COLO668 (cell line): ENCODE measurements around the gene KCP.

Source experiments
- DNase-seq: peaks from one replicate; lab custom pipeline; 2025; ENCODE audit not compliant: unreplicated experiment; lab: John Stamatoyannopoulos, UW

Gene KCP

GRCh38 chr7:128859232-128860157 is 51.0 kb downstream of the KCP start:
- no peak for DNase-seq

GRCh38 chr7:128858380-128859231 is 51.9 kb downstream of the KCP start:
- DNase-seq: no peak

- no peak for DNase-seq
These were observed 54.3 kb downstream of the KCP start for GRCh38 chr7:128856001-128856718.

GRCh38 chr7:128855559-128855958 is 55.0 kb downstream of the KCP start:
- DNase-seq: no peak

GRCh38 chr7:128854396-128854795 is 56.1 kb downstream of the KCP start:
- DNase-seq: no peak

GRCh38 chr7:128853799-128854198 is 56.7 kb downstream of the KCP start:
- DNase-seq: no peak

GRCh38 chr7:128852537-128853254 is 57.8 kb downstream of the KCP start:
- DNase-seq: no peak

- DNase-seq: no peak
These were observed 60.6 kb downstream of the KCP start for GRCh38 chr7:128849804-128850490.

- no peak for DNase-seq
These were observed 61.4 kb downstream of the KCP start for GRCh38 chr7:128849156-128849515.

GRCh38 chr7:128848289-128849155 is 62.0 kb downstream of the KCP start:
- DNase-seq: no peak

GRCh38 chr7:128847721-128848211 is 62.7 kb downstream of the KCP start:
- DNase-seq: no peak

- no peak for DNase-seq
These were observed 63.6 kb downstream of the KCP start for GRCh38 chr7:128846781-128847444.

GRCh38 chr7:128845987-128846386 is 64.5 kb downstream of the KCP start:
- DNase-seq: no peak

- no peak for DNase-seq
These were observed 65.0 kb downstream of the KCP start for GRCh38 chr7:128845475-128845874.

GRCh38 chr7:128844777-128845311 is 65.7 kb downstream of the KCP start:
- DNase-seq: no peak

- no peak for DNase-seq
These were observed 66.4 kb downstream of the KCP start for GRCh38 chr7:128843938-128844621.
